Breast epithelium (tissue), 4 donors: ENCODE measurements around the gene KRT36. TPM values are rescaled to one million over a fixed set of nuclear protein-coding genes. Genes with fewer than 3 reads are reported as not detected.

ENCODE experiments used
- DNase-seq, 2 donors: peaks; one replicate each; pipeline ENCODE4 v3.0.0-alpha.2; 2019; ENCODE audit warnings: low spot score in 2 of 2
- H3K27ac ChIP-seq, 2 donors: fragments of 200-600 bp; sonication (generic) in 1 of 2; one replicate each; pipeline ENCODE4 v1.5.1; 2016 to 2019; ENCODE audit warnings: mild to moderate bottlenecking in 1 of 2
- H3K27me3 ChIP-seq, 2 donors: fragments of 200-600 bp; sonication (generic) in 1 of 2; one replicate each; pipeline versions ENCODE4 v1.5.1 to v1.6.0; 2017 to 2019; ENCODE audit warnings: control low read depth in 1 of 2, mild to moderate bottlenecking in 1 of 2
- H3K36me3 ChIP-seq: fragments of 200-600 bp; one replicate; pipeline ENCODE4 v1.5.1; 2019
- H3K4me1 ChIP-seq, 2 donors: fragments of 200-600 bp; sonication (generic); one replicate each; pipeline ENCODE4 v1.5.1; 2016 to 2019; ENCODE audit warnings: control low read depth in 1 of 2
- H3K4me3 ChIP-seq, 3 donors: fragments of 200-600 bp; sonication (generic); 1 replicate in 2 of 3; 2 replicates in 1 of 3; pipeline ENCODE4 v1.5.1; 2016 to 2019; ENCODE audit warnings: mild to moderate bottlenecking in 3 of 3, moderate library complexity in 2 of 3
- H3K9me3 ChIP-seq, 2 donors: fragments of 200-600 bp; sonication (generic) in 1 of 2; one replicate each; pipeline ENCODE4 v1.5.1; 2016 to 2019; ENCODE audit warnings: control low read depth in 1 of 2
- POLR2A ChIP-seq: fragments of 450-650 bp; IDR thresholded peaks from one replicate; pipeline ENCODE4 v1.6.1; 2016; ENCODE audit warnings: antibody characterized with exemption, mild to moderate bottlenecking, moderate library complexity
- POLR2AphosphoS5 ChIP-seq, 3 donors: sonication (generic); formaldehyde crosslinking; IDR thresholded peaks; one replicate each; pipeline ENCODE4 v1.6.1; 2017; ENCODE audit warnings: antibody characterized with exemption in 3 of 3
- intact Hi-C: fragments of 100-400 bp; cut with DNase I; formaldehyde crosslinking; loops from one replicate; pipeline ENCODE4 v1.15.1; 2023; ENCODE audit warnings: low total_unique reads
- total RNA-seq, 3 donors: library from RNA; depleted of rRNA; stranded (reverse); fragments of >200 nt; gene quantifications; one replicate each; pipeline ENCODE4 v1.1.0, GENCODE V29; 2016
- TF ChIP-seq, protein P1 (sequence below), 3 donors: fragments of 450-650 bp; IDR thresholded peaks; one replicate each; pipeline ENCODE4 v1.5.1; 2016 to 2017; ENCODE audit warnings: antibody characterized with exemption in 3 of 3, mild to moderate bottlenecking in 3 of 3, moderate library complexity in 3 of 3

Gene KRT36
- total RNA-seq, 3 donors from 2014 or later = not detected

DNA sequence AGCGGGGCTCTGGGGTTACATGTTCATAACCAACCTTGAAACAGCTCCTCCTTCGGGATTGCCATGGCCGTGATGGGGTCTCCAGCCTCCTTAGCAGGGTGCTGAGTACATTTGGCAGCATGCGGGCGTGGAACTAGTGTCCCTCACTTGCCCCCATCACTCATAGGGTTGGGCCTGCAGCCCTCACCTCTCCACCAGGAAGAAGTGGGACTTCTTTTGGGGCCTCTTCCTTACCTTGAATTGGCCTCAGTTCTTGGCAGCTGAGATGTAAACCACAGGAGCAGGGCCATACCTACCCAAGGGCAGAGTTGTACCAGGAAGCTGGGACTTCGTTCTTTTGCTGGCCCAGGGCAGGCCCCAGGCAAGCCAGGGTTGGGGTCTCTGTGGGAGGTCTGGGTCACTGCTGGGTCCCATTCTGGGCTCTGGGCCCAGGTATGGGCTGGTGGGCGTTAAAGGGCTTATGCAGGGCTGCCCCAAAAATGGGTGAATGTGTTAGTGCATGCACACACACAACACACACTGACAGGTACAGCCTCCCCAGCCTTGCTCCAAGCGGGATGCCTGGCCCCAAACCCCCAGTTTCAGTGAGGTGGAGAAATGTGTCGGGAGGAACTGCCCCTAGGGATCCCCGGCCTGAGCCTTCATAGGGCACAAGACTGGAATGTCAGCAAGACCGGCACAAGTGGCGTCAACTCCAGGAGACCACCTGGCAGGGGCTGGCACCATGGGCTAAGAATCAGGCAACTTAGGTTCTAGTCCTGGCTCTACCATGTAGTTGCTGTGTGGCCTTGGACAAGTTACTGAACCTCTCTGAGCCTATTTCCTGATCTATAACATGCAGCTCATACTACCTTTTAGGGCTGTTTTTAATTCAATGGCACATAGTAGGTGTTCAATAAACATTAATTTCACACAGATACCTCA, 32.9 kb upstream of the KRT36 start:
- Histone ChIP-seq H3K9me3 (no peaks in the 10 kb centered on the region), H3K27me3 (peaks cover 3 to 6% of the 10 kb centered on the region in 2 donors), H3K4me1 (peaks cover 0 to 6% of the 10 kb centered on the region in 2 donors), H3K4me3 (peak overlapping the region in 2 of 3 donors; percentile 15 to 35), H3K36me3 (no peaks in the 10 kb centered on the region), H3K27ac (peak overlapping the region; percentile 89 to 92)
- peak in 2 of 3 donors; percentile 33 to 49 for TF ChIP-seq POLR2AphosphoS5 (IDR thresholded peaks at IDR 0.05)
- TF ChIP-seq, protein P1, sequence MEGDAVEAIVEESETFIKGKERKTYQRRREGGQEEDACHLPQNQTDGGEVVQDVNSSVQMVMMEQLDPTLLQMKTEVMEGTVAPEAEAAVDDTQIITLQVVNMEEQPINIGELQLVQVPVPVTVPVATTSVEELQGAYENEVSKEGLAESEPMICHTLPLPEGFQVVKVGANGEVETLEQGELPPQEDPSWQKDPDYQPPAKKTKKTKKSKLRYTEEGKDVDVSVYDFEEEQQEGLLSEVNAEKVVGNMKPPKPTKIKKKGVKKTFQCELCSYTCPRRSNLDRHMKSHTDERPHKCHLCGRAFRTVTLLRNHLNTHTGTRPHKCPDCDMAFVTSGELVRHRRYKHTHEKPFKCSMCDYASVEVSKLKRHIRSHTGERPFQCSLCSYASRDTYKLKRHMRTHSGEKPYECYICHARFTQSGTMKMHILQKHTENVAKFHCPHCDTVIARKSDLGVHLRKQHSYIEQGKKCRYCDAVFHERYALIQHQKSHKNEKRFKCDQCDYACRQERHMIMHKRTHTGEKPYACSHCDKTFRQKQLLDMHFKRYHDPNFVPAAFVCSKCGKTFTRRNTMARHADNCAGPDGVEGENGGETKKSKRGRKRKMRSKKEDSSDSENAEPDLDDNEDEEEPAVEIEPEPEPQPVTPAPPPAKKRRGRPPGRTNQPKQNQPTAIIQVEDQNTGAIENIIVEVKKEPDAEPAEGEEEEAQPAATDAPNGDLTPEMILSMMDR (IDR thresholded peaks at IDR 0.05) = no peak
- DNase-seq = peak; percentile 81 to 86
- intact Hi-C loops = no loop called here

DNA sequence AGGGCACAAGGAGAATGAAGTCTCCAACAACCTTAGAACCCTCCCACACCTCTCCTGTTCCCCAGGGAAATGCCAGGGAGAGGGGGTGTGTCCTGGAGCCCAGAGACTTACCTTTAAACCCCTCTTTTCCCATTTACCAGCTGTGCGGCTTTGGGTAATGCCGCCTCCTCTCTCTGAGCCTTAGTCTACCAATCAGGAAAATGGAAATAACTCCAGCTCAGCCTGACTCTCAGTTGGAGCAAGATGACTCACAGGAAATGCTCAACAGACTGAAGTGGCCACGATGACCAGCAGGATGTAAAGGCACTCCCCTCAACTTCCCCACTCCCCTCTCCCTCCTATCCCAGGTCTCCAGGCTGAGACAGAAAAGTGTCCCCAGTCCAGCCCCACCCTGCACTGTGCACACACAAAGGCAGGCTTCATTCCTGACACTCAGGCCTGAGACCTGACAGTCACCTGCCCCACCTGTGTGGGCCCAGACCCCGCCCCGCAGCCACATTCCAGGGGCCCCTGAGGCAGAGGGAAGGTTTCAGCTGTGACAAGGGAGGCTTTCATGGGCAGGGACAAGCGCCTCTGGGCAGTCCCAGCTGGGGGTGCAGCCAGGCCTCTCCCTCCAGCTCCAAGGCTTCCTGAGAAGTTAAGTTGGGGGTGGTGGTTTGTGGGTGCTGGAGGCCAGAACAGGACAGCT, 32.0 kb upstream of the KRT36 start:
- intact Hi-C loops = no loop called here
- Histone ChIP-seq H3K27me3 (no peaks in the 10 kb centered on the region), H3K4me3 (peak overlapping the region in 2 of 3 donors; percentile 35 to 54), H3K27ac (peak overlapping the region; percentile 89 to 92), H3K36me3 (no peaks in the 10 kb centered on the region), H3K4me1 (peaks cover 0 to 6% of the 10 kb centered on the region in 2 donors), H3K9me3 (no peaks in the 10 kb centered on the region)
- TF ChIP-seq POLR2AphosphoS5 (IDR thresholded peaks at IDR 0.05) (peak in 2 of 3 donors; percentile 32 to 53), POLR2A (no peak)
- TF ChIP-seq, protein P1 (IDR thresholded peaks at IDR 0.05) = peak in 1 of 3 donors; percentile 38
- peak; percentile 84 to 92 for DNase-seq

DNA sequence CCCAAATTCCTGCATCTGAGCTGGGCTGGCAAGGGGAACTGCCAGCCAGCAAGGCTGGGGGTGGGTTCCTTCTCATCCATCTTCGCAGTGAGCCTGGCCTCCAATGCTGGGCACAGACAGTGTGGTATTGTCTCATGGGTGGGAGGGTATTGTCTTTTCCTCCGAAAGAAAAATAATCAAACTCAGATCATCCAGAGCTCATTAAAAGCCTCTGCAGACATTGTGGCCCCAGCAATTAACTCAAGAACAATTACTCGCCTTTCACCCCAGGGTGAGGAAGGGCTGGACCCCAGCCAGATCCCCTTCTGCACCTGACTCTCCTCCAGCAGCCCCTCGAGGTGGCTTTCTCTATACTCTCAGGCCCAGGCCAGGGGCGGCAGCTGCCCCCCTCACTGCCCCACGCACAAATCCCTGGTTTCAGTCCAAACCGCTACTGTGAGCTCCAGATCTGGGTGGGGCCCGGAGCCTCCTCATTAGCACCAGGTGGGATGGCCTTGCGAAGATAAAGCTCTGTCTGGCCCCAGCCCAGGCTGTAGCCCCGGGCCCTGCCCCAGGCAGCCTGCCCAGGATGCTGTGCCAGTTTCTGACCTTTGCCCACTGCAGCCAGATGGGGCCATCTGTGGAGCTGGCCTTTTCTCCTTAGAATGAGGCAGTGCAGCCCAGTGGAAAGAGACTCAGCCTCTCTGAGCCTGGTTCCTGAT, 31.3 kb upstream of the KRT36 start:
- Histone ChIP-seq H3K4me3 (peak overlapping the region in 2 of 3 donors; percentile 35 to 54), H3K36me3 (no peaks in the 10 kb centered on the region), H3K27ac (peak overlapping the region; percentile 89 to 92), H3K27me3 (no peaks in the 10 kb centered on the region), H3K9me3 (no peaks in the 10 kb centered on the region), H3K4me1 (peaks cover 0 to 6% of the 10 kb centered on the region in 2 donors)
- TF ChIP-seq POLR2AphosphoS5 (IDR thresholded peaks at IDR 0.05) (no peak), POLR2A (no peak)
- TF ChIP-seq, protein P1 (IDR thresholded peaks at IDR 0.05) = no peak
- no peak for DNase-seq
- intact Hi-C loops = no loop called here

DNA sequence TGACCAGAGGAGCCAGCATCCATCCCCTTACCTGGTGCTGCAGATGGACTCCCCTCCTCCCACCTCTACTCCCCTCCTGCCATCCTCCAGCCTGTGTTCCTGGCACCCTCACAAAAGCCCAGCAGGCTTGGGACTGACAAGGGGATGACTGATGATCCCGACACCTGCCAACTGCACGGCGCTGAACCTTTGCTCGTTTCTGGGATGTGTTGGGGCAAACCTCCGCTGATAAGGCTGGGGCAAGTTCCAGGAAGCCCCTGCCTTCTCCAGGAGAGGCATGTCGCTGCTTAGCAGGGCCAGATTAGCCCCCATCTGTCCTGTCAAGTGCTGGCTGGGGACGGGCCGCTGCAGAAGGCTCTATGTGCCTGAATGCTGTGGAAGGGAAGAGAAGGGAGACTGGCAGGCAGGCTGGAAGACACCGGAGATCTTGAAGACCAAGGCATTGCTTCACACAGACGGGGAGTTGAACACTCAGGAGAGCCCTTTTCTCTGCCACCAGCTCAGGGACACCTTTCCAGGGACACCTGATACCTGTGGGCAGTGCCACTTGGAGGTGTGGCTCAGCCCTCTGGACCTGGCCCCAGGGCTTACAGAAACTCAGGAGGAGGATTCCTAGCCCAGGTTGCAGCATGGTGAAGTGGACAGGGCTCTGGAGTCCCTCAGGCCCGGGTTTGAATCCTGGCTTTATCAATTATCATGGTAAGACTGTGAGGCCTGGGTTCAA, 30.0 kb upstream of the KRT36 start:
- peak overlapping the region in 2 of 3 donors; percentile 49 to 54 for H3K4me3 ChIP-seq
- H3K36me3 ChIP-seq = no peaks in the 10 kb centered on the region
- H3K27ac ChIP-seq = peak overlapping the region; percentile 89 to 92
- DNase-seq = no peak
- intact Hi-C loops = no loop called here
- H3K27me3 ChIP-seq = no peaks in the 10 kb centered on the region
- no peaks in the 10 kb centered on the region for H3K9me3 ChIP-seq
- no peak for TF ChIP-seq POLR2A
- no peak for TF ChIP-seq POLR2AphosphoS5 (IDR thresholded peaks at IDR 0.05)
- TF ChIP-seq, protein P1 (IDR thresholded peaks at IDR 0.05) = no peak
- H3K4me1 ChIP-seq = peaks cover 0 to 6% of the 10 kb centered on the region in 2 donors
